ENCODE measurements around the gene FAM114A2.

- TF ChIP-seq, protein P1, sequence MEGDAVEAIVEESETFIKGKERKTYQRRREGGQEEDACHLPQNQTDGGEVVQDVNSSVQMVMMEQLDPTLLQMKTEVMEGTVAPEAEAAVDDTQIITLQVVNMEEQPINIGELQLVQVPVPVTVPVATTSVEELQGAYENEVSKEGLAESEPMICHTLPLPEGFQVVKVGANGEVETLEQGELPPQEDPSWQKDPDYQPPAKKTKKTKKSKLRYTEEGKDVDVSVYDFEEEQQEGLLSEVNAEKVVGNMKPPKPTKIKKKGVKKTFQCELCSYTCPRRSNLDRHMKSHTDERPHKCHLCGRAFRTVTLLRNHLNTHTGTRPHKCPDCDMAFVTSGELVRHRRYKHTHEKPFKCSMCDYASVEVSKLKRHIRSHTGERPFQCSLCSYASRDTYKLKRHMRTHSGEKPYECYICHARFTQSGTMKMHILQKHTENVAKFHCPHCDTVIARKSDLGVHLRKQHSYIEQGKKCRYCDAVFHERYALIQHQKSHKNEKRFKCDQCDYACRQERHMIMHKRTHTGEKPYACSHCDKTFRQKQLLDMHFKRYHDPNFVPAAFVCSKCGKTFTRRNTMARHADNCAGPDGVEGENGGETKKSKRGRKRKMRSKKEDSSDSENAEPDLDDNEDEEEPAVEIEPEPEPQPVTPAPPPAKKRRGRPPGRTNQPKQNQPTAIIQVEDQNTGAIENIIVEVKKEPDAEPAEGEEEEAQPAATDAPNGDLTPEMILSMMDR (IDR thresholded peaks at IDR 0.05) = no peak
- TF ChIP-seq POLR2AphosphoS5 (IDR thresholded peaks at IDR 0.05) (no peak), POLR2A (IDR thresholded peaks at IDR 0.05; ENCODE audit: low read depth) (no peak)
Observed at GRCh38 chr5:154076240-154076922, 37.7 kb upstream of the FAM114A2 start.

Measured in esophagus muscularis mucosa (tissue), 3 donors.